SHP77 (cell line): ENCODE results near the gene NMNAT3.

Source experiments
- DNase-seq, 2 experiments: peaks; one replicate each; lab custom pipeline; 2025; lab: John Stamatoyannopoulos, UW

Gene NMNAT3

GRCh38 chr3:139675327-139675726 is 2.4 kb downstream of the NMNAT3 start:
- DNase-seq = no peak

GRCh38 chr3:139674571-139675260 is 3.1 kb downstream of the NMNAT3 start:
- no peak for DNase-seq

GRCh38 chr3:139672884-139673283 is 4.9 kb downstream of the NMNAT3 start:
- no peak for DNase-seq

- DNase-seq = no peak
These were observed 5.7 kb downstream of the NMNAT3 start for GRCh38 chr3:139671863-139672646.

GRCh38 chr3:139671107-139671506 is 6.7 kb downstream of the NMNAT3 start:
- DNase-seq = no peak

GRCh38 chr3:139670196-139670595 is 7.6 kb downstream of the NMNAT3 start:
- DNase-seq = no peak

- DNase-seq = no peak
These were observed 9.4 kb downstream of the NMNAT3 start for GRCh38 chr3:139668332-139668731.

- no peak for DNase-seq
These were observed 12.8 kb downstream of the NMNAT3 start for GRCh38 chr3:139664958-139665357.

- no peak for DNase-seq
These were observed 17.5 kb downstream of the NMNAT3 start for GRCh38 chr3:139660269-139660668.

GRCh38 chr3:139659511-139659910 is 18.3 kb downstream of the NMNAT3 start:
- no peak for DNase-seq

- DNase-seq = no peak
These were observed 19.8 kb downstream of the NMNAT3 start for GRCh38 chr3:139657936-139658335.

GRCh38 chr3:139657434-139657833 is 20.3 kb downstream of the NMNAT3 start:
- DNase-seq = no peak

GRCh38 chr3:139655909-139656595 is 21.7 kb downstream of the NMNAT3 start:
- no peak for DNase-seq

GRCh38 chr3:139654637-139655365 is 23.0 kb downstream of the NMNAT3 start:
- DNase-seq = no peak

GRCh38 chr3:139653582-139653981 is 24.2 kb downstream of the NMNAT3 start:
- no peak for DNase-seq

GRCh38 chr3:139652561-139652960 is 25.2 kb downstream of the NMNAT3 start:
- no peak for DNase-seq

GRCh38 chr3:139647866-139648435 is 29.8 kb downstream of the NMNAT3 start:
- no peak for DNase-seq

- no peak for DNase-seq
These were observed 31.3 kb downstream of the NMNAT3 start for GRCh38 chr3:139646512-139646911.

GRCh38 chr3:139642996-139643395 is 34.8 kb downstream of the NMNAT3 start:
- no peak for DNase-seq

GRCh38 chr3:139640456-139640855 is 37.3 kb downstream of the NMNAT3 start:
- DNase-seq = no peak

GRCh38 chr3:139639662-139640061 is 38.1 kb downstream of the NMNAT3 start:
- no peak for DNase-seq

GRCh38 chr3:139638518-139638917 is 39.3 kb downstream of the NMNAT3 start:
- DNase-seq = no peak
